Calu3 (cell line): ENCODE results near the gene TDRD12. TPM values are rescaled to one million over a fixed set of nuclear protein-coding genes. Genes with fewer than 3 reads are reported as not detected.

Experiments used
- BruUV-seq: library from RNA; stranded (reverse); fragments of 400-500 nt; replicated peaks from 2 replicates; lab custom pipeline; 2021; lab: Mats Ljungman, UMichigan
- CTCF ChIA-PET: fragments of 300-600 bp; sonication (Branson Sonifier 250); formaldehyde crosslinking; loops from one replicate; lab custom pipeline; 2022; ENCODE audit warnings: antibody characterized with exemption; lab: Charles Lee
- DNase-seq: peaks from one replicate; pipeline ENCODE4 v3.0.0; 2022
- H3K27ac Mint-ChIP-seq: one replicate; pipeline ENCODE4 v1.8.0; 2022; ENCODE audit warnings: mixed read lengths; ENCODE audit not compliant: unreplicated experiment
- H3K27me3 Mint-ChIP-seq: one replicate; pipeline ENCODE4 v1.8.0; 2022; ENCODE audit warnings: mixed read lengths; ENCODE audit not compliant: unreplicated experiment
- H3K36me3 Mint-ChIP-seq: one replicate; pipeline ENCODE4 v1.8.0; 2022; ENCODE audit warnings: mild to moderate bottlenecking, moderate library complexity, mixed read lengths; ENCODE audit not compliant: insufficient read depth, unreplicated experiment
- H3K4me1 Mint-ChIP-seq: one replicate; pipeline ENCODE4 v1.8.0; 2022; ENCODE audit warnings: mild to moderate bottlenecking, low read depth, mixed read lengths; ENCODE audit not compliant: unreplicated experiment
- H3K4me3 Mint-ChIP-seq: one replicate; pipeline ENCODE4 v1.8.0; 2022; ENCODE audit warnings: mild to moderate bottlenecking, low read depth, moderate library complexity, mixed read lengths; ENCODE audit not compliant: unreplicated experiment
- H3K9me3 Mint-ChIP-seq: one replicate; pipeline ENCODE4 v1.8.0; 2022; ENCODE audit warnings: low read depth, mixed read lengths; ENCODE audit not compliant: unreplicated experiment
- intact Hi-C: fragments of 100-400 bp; cut with micrococcal nuclease; formaldehyde crosslinking; loops from one replicate; pipeline ENCODE4 v1.10.0; 2022; ENCODE audit not compliant: unreplicated experiment
- total RNA-seq: library from RNA; stranded (reverse); gene quantifications from 2 replicates; pipeline ENCODE4 v1.2.3, GENCODE V29; 2022
- TF ChIP-seq, protein P1 (sequence below): fragments of 200-600 bp; IDR thresholded peaks from one replicate; pipeline ENCODE4 v1.8.0; 2022; ENCODE audit warnings: antibody characterized with exemption; ENCODE audit not compliant: unreplicated experiment

The TDRD12 gene
- total RNA-seq, 1 experiment from 2014 or later, result 0.33 TPM

DNA sequence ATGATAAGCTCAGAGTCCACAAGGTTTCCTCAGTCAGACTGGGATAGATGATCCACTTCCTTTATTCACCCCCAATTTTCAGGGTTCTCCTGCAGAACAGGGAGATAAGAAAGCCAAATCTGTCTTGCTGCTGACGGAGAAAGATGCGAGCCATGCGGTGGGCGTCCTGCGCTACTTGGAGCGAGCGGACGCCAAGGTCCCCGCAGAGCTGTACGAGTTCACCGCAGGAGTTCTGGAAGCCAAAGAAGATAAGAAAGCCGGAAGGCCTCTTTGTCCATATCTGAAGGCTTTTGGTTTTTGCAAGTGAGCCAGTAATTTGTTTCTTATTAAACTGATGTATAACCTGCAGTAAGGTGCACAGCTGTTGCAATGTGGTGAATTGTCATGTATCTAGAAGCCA lies 83.3 kb downstream of the TDRD12 start:
- CTCF ChIA-PET, result no interaction called here
- Mint-ChIP-seq H3K27me3 (peaks cover 4% of the 10 kb centered on the region), H3K4me3 (no peak overlapping the region), H3K36me3 (no peaks in the 10 kb centered on the region), H3K4me1 (no peaks in the 10 kb centered on the region), H3K27ac (no peak overlapping the region), H3K9me3 (no peaks in the 10 kb centered on the region)
- intact Hi-C loops, result no loop called here
- TF ChIP-seq, protein P1, sequence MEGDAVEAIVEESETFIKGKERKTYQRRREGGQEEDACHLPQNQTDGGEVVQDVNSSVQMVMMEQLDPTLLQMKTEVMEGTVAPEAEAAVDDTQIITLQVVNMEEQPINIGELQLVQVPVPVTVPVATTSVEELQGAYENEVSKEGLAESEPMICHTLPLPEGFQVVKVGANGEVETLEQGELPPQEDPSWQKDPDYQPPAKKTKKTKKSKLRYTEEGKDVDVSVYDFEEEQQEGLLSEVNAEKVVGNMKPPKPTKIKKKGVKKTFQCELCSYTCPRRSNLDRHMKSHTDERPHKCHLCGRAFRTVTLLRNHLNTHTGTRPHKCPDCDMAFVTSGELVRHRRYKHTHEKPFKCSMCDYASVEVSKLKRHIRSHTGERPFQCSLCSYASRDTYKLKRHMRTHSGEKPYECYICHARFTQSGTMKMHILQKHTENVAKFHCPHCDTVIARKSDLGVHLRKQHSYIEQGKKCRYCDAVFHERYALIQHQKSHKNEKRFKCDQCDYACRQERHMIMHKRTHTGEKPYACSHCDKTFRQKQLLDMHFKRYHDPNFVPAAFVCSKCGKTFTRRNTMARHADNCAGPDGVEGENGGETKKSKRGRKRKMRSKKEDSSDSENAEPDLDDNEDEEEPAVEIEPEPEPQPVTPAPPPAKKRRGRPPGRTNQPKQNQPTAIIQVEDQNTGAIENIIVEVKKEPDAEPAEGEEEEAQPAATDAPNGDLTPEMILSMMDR, result no peak
- no peak for DNase-seq
- BruUV-seq, result no TSS peak

DNA sequence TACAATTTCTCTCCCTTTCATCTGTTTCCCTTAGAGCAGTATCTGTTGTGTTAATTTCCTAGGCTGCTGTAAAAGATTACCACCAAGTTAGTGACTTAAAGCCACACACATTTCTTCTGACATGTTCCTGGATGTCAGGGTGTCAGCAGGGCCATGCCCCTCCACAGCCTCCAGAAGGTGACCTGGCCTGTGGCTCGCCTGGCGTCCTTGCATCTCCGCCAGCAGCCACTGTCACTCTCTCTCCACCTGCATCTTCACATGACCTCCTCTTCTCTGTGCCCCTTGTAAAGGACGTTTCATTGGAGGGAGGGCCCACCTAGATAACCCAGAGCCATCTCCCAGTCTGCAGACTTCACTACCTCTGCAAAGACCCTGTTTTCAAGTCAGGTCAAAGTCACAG lies 88.7 kb downstream of the TDRD12 start:
- BruUV-seq, result no TSS peak
- CTCF ChIA-PET, result no interaction called here
- Mint-ChIP-seq H3K4me3 (no peak overlapping the region), H3K27me3 (peaks cover 40% of the 10 kb centered on the region), H3K36me3 (no peaks in the 10 kb centered on the region), H3K27ac (no peak overlapping the region), H3K4me1 (no peaks in the 10 kb centered on the region), H3K9me3 (no peaks in the 10 kb centered on the region)
- DNase-seq, result no peak
- intact Hi-C loops, result no loop called here
- TF ChIP-seq, protein P1, result no peak

DNA sequence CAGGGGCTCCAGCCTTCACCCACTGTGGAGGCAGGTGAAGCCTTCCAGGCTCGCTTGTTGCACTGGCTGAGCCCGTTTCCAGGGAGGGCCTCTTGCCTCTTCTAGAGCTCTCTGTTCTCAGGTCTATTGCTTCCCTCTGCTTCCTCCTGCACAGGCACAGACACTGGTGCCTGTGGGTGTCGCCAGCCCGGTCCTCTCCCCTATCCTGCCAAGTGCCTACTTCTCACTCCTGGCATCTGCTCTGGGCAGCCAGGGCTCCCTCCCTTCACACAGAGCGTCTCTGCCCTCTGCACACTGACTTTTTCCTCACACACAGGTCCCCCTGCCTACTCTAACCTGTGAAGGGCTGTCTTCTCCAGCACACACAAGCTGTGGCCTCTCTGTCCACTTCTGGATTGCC lies 89.7 kb downstream of the TDRD12 start:
- H3K9me3 Mint-ChIP-seq, result no peaks in the 10 kb centered on the region
- TF ChIP-seq, protein P1, result no peak
- no peak overlapping the region for H3K27ac Mint-ChIP-seq
- CTCF ChIA-PET, result no interaction called here
- intact Hi-C loops, result no loop called here
- H3K4me3 Mint-ChIP-seq, result no peak overlapping the region
- no TSS peak for BruUV-seq
- no peak for DNase-seq
- no peaks in the 10 kb centered on the region for H3K4me1 Mint-ChIP-seq
- peaks cover 46% of the 10 kb centered on the region for H3K27me3 Mint-ChIP-seq
- no peaks in the 10 kb centered on the region for H3K36me3 Mint-ChIP-seq

DNA sequence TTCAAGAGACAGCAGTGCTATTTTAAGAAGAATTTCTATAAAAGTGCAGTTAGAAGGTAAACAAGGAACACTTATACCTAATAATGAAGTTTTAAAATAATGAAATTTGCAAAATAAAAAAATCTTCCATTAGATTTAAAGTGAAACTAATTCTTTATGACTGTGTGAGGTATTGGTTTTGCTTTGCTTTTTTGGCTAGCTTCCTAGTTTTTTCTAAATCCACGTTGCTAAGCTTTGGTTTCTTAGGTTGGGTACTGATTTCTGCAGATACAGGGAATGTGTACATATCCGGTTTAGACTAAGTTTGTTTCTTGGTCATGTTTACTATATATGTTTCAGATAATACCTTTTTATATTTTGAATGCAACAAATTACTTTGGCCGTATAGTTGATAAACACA lies 90.2 kb downstream of the TDRD12 start:
- Mint-ChIP-seq H3K27ac (no peak overlapping the region), H3K4me3 (no peak overlapping the region), H3K9me3 (no peaks in the 10 kb centered on the region), H3K4me1 (no peaks in the 10 kb centered on the region), H3K36me3 (no peaks in the 10 kb centered on the region), H3K27me3 (peaks cover 51% of the 10 kb centered on the region)
- TF ChIP-seq, protein P1, result no peak
- DNase-seq, result no peak
- intact Hi-C loops, result no loop called here
- CTCF ChIA-PET, result no interaction called here
- BruUV-seq, result no TSS peak
